ENCODE results near the gene PDE8A. TPM values are rescaled to one million over a fixed set of nuclear protein-coding genes. Genes with fewer than 3 reads are reported as not detected.
A peak's percentile ranks its signal among the peaks of the same experiment; 100 is the strongest.

Gene PDE8A
- total RNA-seq, 1 donor: 16.8 TPM

GRCh38 chr15:85030301-85030929, 48.8 kb downstream of the PDE8A start:
- DNase-seq (ENCODE audit: low read depth): peak; percentile 34
- no peak for TF ChIP-seq CTCF (IDR thresholded peaks at IDR 0.05; ENCODE audit: insufficient read depth, low read depth, low read length)
- no peak overlapping the region for H3K4me3 ChIP-seq (ENCODE audit: low read depth, low read length)

GRCh38 chr15:85031086-85031943, 49.7 kb downstream of the PDE8A start:
- TF ChIP-seq CTCF (IDR thresholded peaks at IDR 0.05; ENCODE audit: insufficient read depth, low read depth, low read length): no peak
- H3K4me3 ChIP-seq (ENCODE audit: low read depth, low read length): no peak overlapping the region
- DNase-seq (ENCODE audit: low read depth): no peak

GRCh38 chr15:85031944-85032558, 50.4 kb downstream of the PDE8A start:
- no peak for TF ChIP-seq CTCF (IDR thresholded peaks at IDR 0.05; ENCODE audit: insufficient read depth, low read depth, low read length)
- no peak overlapping the region for H3K4me3 ChIP-seq (ENCODE audit: low read depth, low read length)
- DNase-seq (ENCODE audit: low read depth): no peak

- TF ChIP-seq CTCF (IDR thresholded peaks at IDR 0.05; ENCODE audit: insufficient read depth, low read depth, low read length): no peak
- H3K4me3 ChIP-seq (ENCODE audit: low read depth, low read length): no peak overlapping the region
- DNase-seq (ENCODE audit: low read depth): no peak
These were observed 51.5 kb downstream of the PDE8A start for GRCh38 chr15:85033148-85033547.

GRCh38 chr15:85034276-85034675, 52.6 kb downstream of the PDE8A start:
- DNase-seq (ENCODE audit: low read depth): no peak
- no peak for TF ChIP-seq CTCF (IDR thresholded peaks at IDR 0.05; ENCODE audit: insufficient read depth, low read depth, low read length)

GRCh38 chr15:85035980-85036379, 54.3 kb downstream of the PDE8A start:
- no peak overlapping the region for H3K4me3 ChIP-seq (ENCODE audit: low read depth, low read length)
- DNase-seq (ENCODE audit: low read depth): no peak
- no peak for TF ChIP-seq CTCF (IDR thresholded peaks at IDR 0.05; ENCODE audit: insufficient read depth, low read depth, low read length)

More at GRCh38 chr15:85034276-85034675, 52.6 kb downstream of the PDE8A start:
- H3K4me3 ChIP-seq (ENCODE audit: low read depth, low read length): no peak overlapping the region

Data from fibroblast of villous mesenchyme (primary cell).